GM19035 (cell line): Measurements from ENCODE around the gene SLF2.
"Not testable (repeated sequence)": the region's sequence is repeated elsewhere in the genome, so short reads cannot be mapped to it uniquely, and the experiment has no call there.

Experiments used
- ATAC-seq: cut with Tn5 transposase; IDR thresholded peaks from one replicate; pipeline ENCODE4 v1.9.1; 2021; ENCODE audit not compliant: unreplicated experiment

The SLF2 gene

GRCh38 chr10:100945754-100946153 lies 33.0 kb downstream of the SLF2 start:
- ATAC-seq, result no peak

GRCh38 chr10:100948916-100949315 lies 36.2 kb downstream of the SLF2 start:
- ATAC-seq, result no peak

- no peak for ATAC-seq
These were observed 47.5 kb downstream of the SLF2 start for GRCh38 chr10:100960251-100960650.

GRCh38 chr10:100962351-100963080 lies 49.8 kb downstream of the SLF2 start:
- ATAC-seq, result no peak

- no peak for ATAC-seq
These were observed 51.1 kb downstream of the SLF2 start for GRCh38 chr10:100963826-100964225.

GRCh38 chr10:100965820-100966219 lies 53.1 kb downstream of the SLF2 start:
- no peak for ATAC-seq

- no peak for ATAC-seq
These were observed 54.1 kb downstream of the SLF2 start for GRCh38 chr10:100966887-100967286.

GRCh38 chr10:100967332-100967731 lies 54.6 kb downstream of the SLF2 start:
- ATAC-seq, result no peak

GRCh38 chr10:100968062-100968736 lies 55.4 kb downstream of the SLF2 start:
- ATAC-seq, result no peak

GRCh38 chr10:100968863-100969186 lies 56.1 kb downstream of the SLF2 start:
- no peak for ATAC-seq

- no peak for ATAC-seq
These were observed 56.7 kb downstream of the SLF2 start, which contains the start of gene SEMA4G for GRCh38 chr10:100969187-100970075. TSS of gene SEMA4G (plus strand) at chr10:100969504. CDS start at chr10:100972913, 3,409 bp downstream.

GRCh38 chr10:100970076-100970913 lies 57.5 kb downstream of the SLF2 start:
- ATAC-seq, result no peak

GRCh38 chr10:100970914-100971811 lies 58.4 kb downstream of the SLF2 start:
- ATAC-seq, result no peak

GRCh38 chr10:100972115-100972903 lies 59.5 kb downstream of the SLF2 start:
- ATAC-seq, result no peak

GRCh38 chr10:100972904-100973535 lies 60.3 kb downstream of the SLF2 start:
- ATAC-seq, result no peak

GRCh38 chr10:100975397-100975796 lies 62.6 kb downstream of the SLF2 start:
- not testable (repeated sequence) for ATAC-seq

GRCh38 chr10:100976906-100977305 lies 64.1 kb downstream of the SLF2 start:
- ATAC-seq, result no peak

- no peak for ATAC-seq
These were observed 64.7 kb downstream of the SLF2 start for GRCh38 chr10:100977436-100977835.
